SU-DHL-6 (cell line): ENCODE results near the gene RGS13.

Source experiments
- H2AFZ ChIP-seq: fragments of 200-600 bp; sonication (generic); 2 replicates; pipeline ENCODE4 v1.6.1; 2014; ENCODE audit warnings: low read depth, mild to moderate bottlenecking, moderate library complexity, mixed read lengths, antibody characterized with exemption, low read length; ENCODE audit not compliant: severe bottlenecking
- H3F3A ChIP-seq: fragments of 200-600 bp; shearing (Covaris generic); 2 replicates; pipeline ENCODE4 v1.6.0; 2016; ENCODE audit warnings: antibody characterized with exemption, mild to moderate bottlenecking; ENCODE audit not compliant: insufficient read depth
- H3K27ac ChIP-seq: fragments of 200-600 bp; sonication (generic); 2 replicates; pipeline ENCODE4 v1.5.1; 2016; ENCODE audit warnings: low read depth, mild to moderate bottlenecking, low read length, moderate library complexity, mixed read lengths
- H3K27me3 ChIP-seq: fragments of 200-600 bp; sonication (generic), shearing (Covaris generic); 2 replicates; pipeline ENCODE4 v1.6.0; 2014; ENCODE audit warnings: mild to moderate bottlenecking, low read length
- H3K36me3 ChIP-seq: fragments of 200-600 bp; sonication (generic); 2 replicates; pipeline ENCODE4 v1.6.1; 2014; ENCODE audit warnings: mild to moderate bottlenecking, low read length, mixed read lengths
- H3K4me2 ChIP-seq: fragments of 300-600, 200-600 bp; shearing (Covaris generic), sonication (generic); 2 replicates; pipeline ENCODE4 v1.6.0; 2014; ENCODE audit warnings: low read length, low read depth, mild to moderate bottlenecking; ENCODE audit not compliant: poor library complexity, severe bottlenecking
- H3K4me3 ChIP-seq: fragments of 200-600 bp; sonication (generic); 2 replicates; pipeline ENCODE4 v1.5.1; 2014; ENCODE audit warnings: antibody characterized with exemption, low read length, mild to moderate bottlenecking, mixed read lengths; ENCODE audit not compliant: insufficient read depth, poor library complexity, severe bottlenecking
- H3K79me2 ChIP-seq: fragments of 200-600 bp; sonication (generic); 2 replicates; pipeline ENCODE4 v1.6.1; 2014; ENCODE audit warnings: mild to moderate bottlenecking, low read length, moderate library complexity; ENCODE audit not compliant: insufficient read depth
- H3K9ac ChIP-seq: fragments of 200-600 bp; sonication (generic); 2 replicates; pipeline ENCODE4 v1.7.0; 2014; ENCODE audit warnings: mild to moderate bottlenecking, low read length
- H3K9me2 ChIP-seq: fragments of 200-600 bp; sonication (generic); replicated peaks from 2 replicates; pipeline ENCODE4 v1.6.1; 2014; ENCODE audit warnings: low read length; ENCODE audit not compliant: insufficient read depth
- H3K9me3 ChIP-seq: fragments of 200-600 bp; sonication (generic); 2 replicates; pipeline ENCODE4 v1.6.1; 2014; ENCODE audit warnings: low read length, mixed read lengths; ENCODE audit not compliant: insufficient read depth
- H4K20me1 ChIP-seq: fragments of 200-600 bp; sonication (generic); 2 replicates; pipeline ENCODE4 v1.6.1; 2014; ENCODE audit warnings: low read depth, mild to moderate bottlenecking, antibody characterized with exemption, low read length, moderate library complexity, mixed read lengths
- CTCF ChIP-seq: fragments of 200-600 bp; sonication (generic); IDR thresholded peaks from one replicate; pipeline ENCODE4 v1.5.1; 2017; ENCODE audit warnings: antibody characterized with exemption, mild to moderate bottlenecking, low read length, moderate library complexity; ENCODE audit not compliant: insufficient read depth, poor library complexity, severe bottlenecking
- EZH2phosphoT487 ChIP-seq: fragments of 200-600 bp; sonication (generic), shearing (Covaris generic); conservative IDR thresholded peaks from 2 replicates; pipeline ENCODE4 v1.6.1; 2018; ENCODE audit warnings: mild to moderate bottlenecking, antibody characterized with exemption, low read length, moderate library complexity, mixed read lengths

The RGS13 gene

GRCh38 chr1:192702212-192702902, 66.4 kb downstream of the RGS13 start:
- no peak overlapping the region for H2AFZ ChIP-seq
- no peak for TF ChIP-seq CTCF
- no peak for TF ChIP-seq EZH2phosphoT487
- no peak overlapping the region for H3K27ac ChIP-seq
- H4K20me1 ChIP-seq = no peaks in the 10 kb centered on the region
- H3K4me2 ChIP-seq = no peak overlapping the region
- no peaks in the 10 kb centered on the region for H3K9me2 ChIP-seq
- no peak overlapping the region for H3K9ac ChIP-seq
- no peaks in the 10 kb centered on the region for H3K27me3 ChIP-seq
- no peak overlapping the region for H3K4me3 ChIP-seq
- H3K79me2 ChIP-seq = no peaks in the 10 kb centered on the region
- H3F3A ChIP-seq = no peaks in the 10 kb centered on the region
- no peaks in the 10 kb centered on the region for H3K9me3 ChIP-seq
- H3K36me3 ChIP-seq = no peaks in the 10 kb centered on the region

- Histone ChIP-seq H3K79me2 (no peaks in the 10 kb centered on the region), H4K20me1 (no peaks in the 10 kb centered on the region), H3K27me3 (no peaks in the 10 kb centered on the region), H3K9ac (no peak overlapping the region), H2AFZ (no peak overlapping the region), H3F3A (no peaks in the 10 kb centered on the region), H3K36me3 (no peaks in the 10 kb centered on the region), H3K27ac (no peak overlapping the region), H3K4me3 (no peak overlapping the region), H3K9me2 (no peaks in the 10 kb centered on the region), H3K4me2 (no peak overlapping the region), H3K9me3 (no peaks in the 10 kb centered on the region)
- TF ChIP-seq CTCF = no peak
- TF ChIP-seq EZH2phosphoT487 = no peak
Observed at GRCh38 chr1:192703283-192704206, 67.6 kb downstream of the RGS13 start.

- Histone ChIP-seq H3K27ac (no peak overlapping the region), H3K4me2 (no peak overlapping the region), H3K27me3 (no peaks in the 10 kb centered on the region), H3K9me2 (no peaks in the 10 kb centered on the region), H3K79me2 (no peaks in the 10 kb centered on the region), H3K4me3 (no peak overlapping the region), H2AFZ (no peak overlapping the region), H3K36me3 (no peaks in the 10 kb centered on the region), H3K9ac (no peak overlapping the region), H3K9me3 (no peaks in the 10 kb centered on the region), H4K20me1 (no peaks in the 10 kb centered on the region), H3F3A (no peaks in the 10 kb centered on the region)
- TF ChIP-seq CTCF = no peak
- no peak for TF ChIP-seq EZH2phosphoT487
Observed at GRCh38 chr1:192705510-192705909, 69.6 kb downstream of the RGS13 start.
